Stimulated activated memory B cell treated with anti-CD40 and anti-IgM and Interleukin-4, amounts not matched to agents 10 μg/mL and 1 μg/mL and 100 μg/mL, for 72 hours (primary cell): ENCODE results near the gene SGMS1.
"Not testable (repeated sequence)": the region's sequence is repeated elsewhere in the genome, so short reads cannot be mapped to it uniquely, and the experiment has no call there.

Experiments
- ATAC-seq: fragments of 150-1000 bp; cut with Tn5 transposase; 2 replicates; pipeline ENCODE4 v1.10.0; 2021
- H3K27ac Mint-ChIP-seq: one replicate; pipeline ENCODE4 v1.8.0; 2022; ENCODE audit warnings: mild to moderate bottlenecking, mixed read lengths
- H3K27me3 Mint-ChIP-seq: one replicate; pipeline ENCODE4 v1.8.0; 2022; ENCODE audit warnings: mixed read lengths
- H3K36me3 Mint-ChIP-seq: one replicate; pipeline ENCODE4 v1.8.0; 2022; ENCODE audit warnings: mixed read lengths
- H3K4me1 Mint-ChIP-seq: one replicate; pipeline ENCODE4 v1.8.0; 2022; ENCODE audit warnings: mixed read lengths
- H3K4me3 Mint-ChIP-seq: one replicate; pipeline ENCODE4 v1.8.0; 2022; ENCODE audit warnings: mild to moderate bottlenecking, moderate library complexity, mixed read lengths
- H3K9me3 Mint-ChIP-seq: one replicate; pipeline ENCODE4 v1.8.0; 2022; ENCODE audit warnings: mixed read lengths

Gene SGMS1

GRCh38 chr10:50552308-50552707, 71.4 kb downstream of the SGMS1 start:
- no peaks in the 10 kb centered on the region for H3K27me3 Mint-ChIP-seq
- no peak for ATAC-seq
- no peak overlapping the region for H3K27ac Mint-ChIP-seq
- H3K4me3 Mint-ChIP-seq: no peak overlapping the region
- H3K9me3 Mint-ChIP-seq: peaks cover 3% of the 10 kb centered on the region
- peaks cover 47% of the 10 kb centered on the region for H3K4me1 Mint-ChIP-seq
- peaks cover 24% of the 10 kb centered on the region for H3K36me3 Mint-ChIP-seq

GRCh38 chr10:50551894-50552293, 71.9 kb downstream of the SGMS1 start:
- Mint-ChIP-seq H3K27me3 (no peaks in the 10 kb centered on the region), H3K36me3 (peaks cover 24% of the 10 kb centered on the region), H3K4me3 (no peak overlapping the region), H3K4me1 (peaks cover 51% of the 10 kb centered on the region), H3K27ac (no peak overlapping the region), H3K9me3 (peaks cover 3% of the 10 kb centered on the region)
- ATAC-seq: no peak

- H3K27ac Mint-ChIP-seq: no peak overlapping the region
- H3K27me3 Mint-ChIP-seq: no peaks in the 10 kb centered on the region
- peaks cover 48% of the 10 kb centered on the region for H3K4me1 Mint-ChIP-seq
- no peak for ATAC-seq
- no peak overlapping the region for H3K4me3 Mint-ChIP-seq
- H3K36me3 Mint-ChIP-seq: peaks cover 16% of the 10 kb centered on the region
- H3K9me3 Mint-ChIP-seq: peaks cover 3% of the 10 kb centered on the region
Observed at GRCh38 chr10:50550291-50550839, 73.4 kb downstream of the SGMS1 start.

GRCh38 chr10:50549186-50549585, 74.6 kb downstream of the SGMS1 start:
- not testable (repeated sequence) for H3K9me3 Mint-ChIP-seq, ATAC-seq, H3K27me3 Mint-ChIP-seq, H3K27ac Mint-ChIP-seq, H3K4me3 Mint-ChIP-seq
- Mint-ChIP-seq H3K4me1 (peaks cover 60% of the 10 kb centered on the region), H3K36me3 (peaks cover 16% of the 10 kb centered on the region)

GRCh38 chr10:50548481-50548880, 75.3 kb downstream of the SGMS1 start:
- Mint-ChIP-seq H3K4me1 (peaks cover 57% of the 10 kb centered on the region), H3K36me3 (peaks cover 16% of the 10 kb centered on the region)
- H3K27ac Mint-ChIP-seq, H3K27me3 Mint-ChIP-seq, ATAC-seq, H3K4me3 Mint-ChIP-seq, H3K9me3 Mint-ChIP-seq: not testable (repeated sequence)

- H3K9me3 Mint-ChIP-seq, H3K27me3 Mint-ChIP-seq, H3K4me3 Mint-ChIP-seq, ATAC-seq, H3K27ac Mint-ChIP-seq: not testable (repeated sequence)
- H3K4me1 Mint-ChIP-seq: peaks cover 79% of the 10 kb centered on the region
- peaks cover 16% of the 10 kb centered on the region for H3K36me3 Mint-ChIP-seq
Observed at GRCh38 chr10:50546287-50546686, 77.5 kb downstream of the SGMS1 start.

- H3K9me3 Mint-ChIP-seq: peaks cover 3% of the 10 kb centered on the region
- H3K4me3 Mint-ChIP-seq: no peak overlapping the region
- peak overlapping the region; percentile 8 for H3K27ac Mint-ChIP-seq
- peaks cover 16% of the 10 kb centered on the region for H3K36me3 Mint-ChIP-seq
- peaks cover 83% of the 10 kb centered on the region for H3K4me1 Mint-ChIP-seq
- no peak for ATAC-seq
- H3K27me3 Mint-ChIP-seq: no peaks in the 10 kb centered on the region
Observed at GRCh38 chr10:50545846-50546245, 77.9 kb downstream of the SGMS1 start.

GRCh38 chr10:50544857-50545429, 78.8 kb downstream of the SGMS1 start:
- peaks cover 10% of the 10 kb centered on the region for H3K36me3 Mint-ChIP-seq
- peaks cover 3% of the 10 kb centered on the region for H3K9me3 Mint-ChIP-seq
- no peak for ATAC-seq
- peak overlapping the region; percentile 8 for H3K27ac Mint-ChIP-seq
- H3K4me3 Mint-ChIP-seq: no peak overlapping the region
- H3K27me3 Mint-ChIP-seq: no peaks in the 10 kb centered on the region
- H3K4me1 Mint-ChIP-seq: peaks cover 84% of the 10 kb centered on the region

- H3K4me3 Mint-ChIP-seq: no peak overlapping the region
- no peak for ATAC-seq
- no peaks in the 10 kb centered on the region for H3K27me3 Mint-ChIP-seq
- H3K4me1 Mint-ChIP-seq: peaks cover 86% of the 10 kb centered on the region
- peak overlapping the region; percentile 8 for H3K27ac Mint-ChIP-seq
- peaks cover 9% of the 10 kb centered on the region for H3K36me3 Mint-ChIP-seq
- peaks cover 2% of the 10 kb centered on the region for H3K9me3 Mint-ChIP-seq
Observed at GRCh38 chr10:50544095-50544856, 79.5 kb downstream of the SGMS1 start.

- ATAC-seq: no peak
- no peak overlapping the region for H3K27ac Mint-ChIP-seq
- no peaks in the 10 kb centered on the region for H3K27me3 Mint-ChIP-seq
- H3K9me3 Mint-ChIP-seq: no peaks in the 10 kb centered on the region
- peaks cover 83% of the 10 kb centered on the region for H3K4me1 Mint-ChIP-seq
- H3K4me3 Mint-ChIP-seq: no peak overlapping the region
- H3K36me3 Mint-ChIP-seq: no peaks in the 10 kb centered on the region
Observed at GRCh38 chr10:50542871-50543270, 80.9 kb downstream of the SGMS1 start.

GRCh38 chr10:50541921-50542320, 81.8 kb downstream of the SGMS1 start:
- Mint-ChIP-seq H3K4me3 (no peak overlapping the region), H3K9me3 (no peaks in the 10 kb centered on the region), H3K4me1 (peaks cover 75% of the 10 kb centered on the region), H3K27ac (peak overlapping the region; percentile 26), H3K27me3 (no peaks in the 10 kb centered on the region), H3K36me3 (no peaks in the 10 kb centered on the region)
- ATAC-seq: no peak

- no peak for ATAC-seq
- H3K4me1 Mint-ChIP-seq: peaks cover 77% of the 10 kb centered on the region
- no peaks in the 10 kb centered on the region for H3K36me3 Mint-ChIP-seq
- peak overlapping the region; percentile 72 for H3K27ac Mint-ChIP-seq
- no peaks in the 10 kb centered on the region for H3K27me3 Mint-ChIP-seq
- no peaks in the 10 kb centered on the region for H3K9me3 Mint-ChIP-seq
- no peak overlapping the region for H3K4me3 Mint-ChIP-seq
Observed at GRCh38 chr10:50541317-50541716, 82.4 kb downstream of the SGMS1 start.

- Mint-ChIP-seq H3K9me3 (no peaks in the 10 kb centered on the region), H3K27me3 (no peaks in the 10 kb centered on the region), H3K4me1 (peaks cover 74% of the 10 kb centered on the region), H3K36me3 (no peaks in the 10 kb centered on the region), H3K27ac (peak overlapping the region; percentile 72), H3K4me3 (peak overlapping the region; percentile 19)
- no peak for ATAC-seq
Observed at GRCh38 chr10:50540826-50541122, 83.0 kb downstream of the SGMS1 start.

GRCh38 chr10:50540069-50540825, 83.5 kb downstream of the SGMS1 start:
- Mint-ChIP-seq H3K9me3 (no peaks in the 10 kb centered on the region), H3K4me1 (peaks cover 69% of the 10 kb centered on the region), H3K4me3 (peak overlapping the region; percentile 19), H3K27me3 (no peaks in the 10 kb centered on the region), H3K36me3 (no peaks in the 10 kb centered on the region), H3K27ac (peak overlapping the region; percentile 72)
- peak; percentile 84 for ATAC-seq

- ATAC-seq: peak; percentile 77
- Mint-ChIP-seq H3K4me1 (peaks cover 57% of the 10 kb centered on the region), H3K27ac (peak overlapping the region; percentile 9), H3K4me3 (no peak overlapping the region), H3K36me3 (no peaks in the 10 kb centered on the region), H3K9me3 (no peaks in the 10 kb centered on the region), H3K27me3 (no peaks in the 10 kb centered on the region)
Observed at GRCh38 chr10:50538555-50539398, 85.0 kb downstream of the SGMS1 start.
